GM21529 (cell line): ENCODE data around the gene NRDC.

ENCODE experiments used
- ATAC-seq: cut with Tn5 transposase; IDR thresholded peaks from one replicate; pipeline ENCODE4 v1.9.1; 2021; ENCODE audit not compliant: unreplicated experiment

Gene NRDC

GRCh38 chr1:51878616-51879336 is at the start of gene NRDC:
Gene NRDC, minus strand, starts transcription at chr1:51878727. Its CDS starts 112 bp downstream, at chr1:51878615.
- ATAC-seq, result peak; percentile 93

- no peak for ATAC-seq
These were observed 48.5 kb upstream of the NRDC start for GRCh38 chr1:51927029-51927428.

- ATAC-seq, result no peak
These were observed 47.8 kb upstream of the NRDC start for GRCh38 chr1:51926171-51926812.

- ATAC-seq, result no peak
These were observed 45.9 kb upstream of the NRDC start for GRCh38 chr1:51924455-51924854.

GRCh38 chr1:51922040-51922439 is 43.5 kb upstream of the NRDC start:
- ATAC-seq, result no peak

- no peak for ATAC-seq
These were observed 41.6 kb upstream of the NRDC start for GRCh38 chr1:51920130-51920529.

GRCh38 chr1:51919684-51920083 is 41.2 kb upstream of the NRDC start:
- ATAC-seq, result no peak

- ATAC-seq, result no peak
These were observed 38.3 kb upstream of the NRDC start for GRCh38 chr1:51916587-51917405.

- no peak for ATAC-seq
These were observed 37.4 kb upstream of the NRDC start for GRCh38 chr1:51915951-51916350.

- ATAC-seq, result no peak
These were observed 34.4 kb upstream of the NRDC start for GRCh38 chr1:51912881-51913280.

- no peak for ATAC-seq
These were observed 31.9 kb upstream of the NRDC start for GRCh38 chr1:51910221-51911000.

GRCh38 chr1:51908499-51908898 is 30.0 kb upstream of the NRDC start:
- ATAC-seq, result no peak

- ATAC-seq, result no peak
These were observed 28.7 kb upstream of the NRDC start for GRCh38 chr1:51907079-51907702.

- ATAC-seq, result no peak
These were observed 28.0 kb upstream of the NRDC start for GRCh38 chr1:51906306-51907078.

- no peak for ATAC-seq
These were observed 23.9 kb upstream of the NRDC start for GRCh38 chr1:51902456-51902855.

GRCh38 chr1:51901151-51901550 is 22.6 kb upstream of the NRDC start:
- ATAC-seq, result no peak

GRCh38 chr1:51899022-51899421 is 20.5 kb upstream of the NRDC start:
- ATAC-seq, result no peak

GRCh38 chr1:51898090-51898734 is 19.7 kb upstream of the NRDC start:
- no peak for ATAC-seq

GRCh38 chr1:51897699-51898031 is 19.1 kb upstream of the NRDC start:
- ATAC-seq, result no peak
